ENCODE measurements around the gene LY86. TPM values are rescaled to one million over a fixed set of nuclear protein-coding genes. Genes with fewer than 3 reads are reported as not detected.

The LY86 gene
- total RNA-seq, 1 experiment from 2014 or later: not detected

DNA sequence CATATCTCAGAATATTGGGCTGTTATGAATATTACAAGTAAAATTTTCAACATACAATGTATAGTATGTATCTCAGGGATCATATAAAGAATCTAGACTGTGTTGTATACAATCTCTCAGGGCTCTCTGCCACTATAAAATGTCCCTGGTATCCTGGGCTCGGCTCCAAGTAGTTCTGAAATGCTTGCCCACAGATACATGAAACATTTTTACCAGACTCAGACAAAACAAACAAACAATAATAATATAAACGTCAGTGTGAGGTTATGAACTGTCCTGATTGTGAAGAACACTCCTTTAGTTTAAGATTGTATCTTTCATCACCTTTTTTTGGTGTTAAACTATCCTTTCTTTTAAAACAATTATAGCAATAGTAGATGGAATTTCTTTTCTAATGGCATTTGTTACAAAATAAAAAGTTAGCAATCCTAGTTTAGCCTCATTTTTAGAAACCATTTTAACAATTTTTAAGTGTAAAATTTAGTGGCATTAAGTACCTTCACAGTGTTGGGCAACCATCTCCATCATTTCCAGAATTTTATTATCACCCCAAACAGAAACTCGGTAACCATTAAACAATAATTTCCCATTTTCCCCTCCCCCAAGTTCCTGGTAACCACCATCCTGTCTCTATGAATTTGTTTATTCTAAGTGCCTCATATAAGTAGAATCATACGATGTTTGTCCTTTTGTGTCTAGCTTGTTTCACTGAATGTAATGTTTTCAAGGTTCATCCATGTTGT, 17.4 kb upstream of the LY86 start:
- no peak overlapping the region for H3K4me3 Mint-ChIP-seq (ENCODE audit: unreplicated experiment)
- peaks cover 9% of the 10 kb centered on the region for H3K9me3 Mint-ChIP-seq (ENCODE audit: unreplicated experiment)
- ChIA-PET CTCF (no interaction called here), POLR2A (no interaction called here)
- DNase-seq (ENCODE audit: unreplicated experiment): peak; percentile 38
- TF ChIP-seq, protein P1, sequence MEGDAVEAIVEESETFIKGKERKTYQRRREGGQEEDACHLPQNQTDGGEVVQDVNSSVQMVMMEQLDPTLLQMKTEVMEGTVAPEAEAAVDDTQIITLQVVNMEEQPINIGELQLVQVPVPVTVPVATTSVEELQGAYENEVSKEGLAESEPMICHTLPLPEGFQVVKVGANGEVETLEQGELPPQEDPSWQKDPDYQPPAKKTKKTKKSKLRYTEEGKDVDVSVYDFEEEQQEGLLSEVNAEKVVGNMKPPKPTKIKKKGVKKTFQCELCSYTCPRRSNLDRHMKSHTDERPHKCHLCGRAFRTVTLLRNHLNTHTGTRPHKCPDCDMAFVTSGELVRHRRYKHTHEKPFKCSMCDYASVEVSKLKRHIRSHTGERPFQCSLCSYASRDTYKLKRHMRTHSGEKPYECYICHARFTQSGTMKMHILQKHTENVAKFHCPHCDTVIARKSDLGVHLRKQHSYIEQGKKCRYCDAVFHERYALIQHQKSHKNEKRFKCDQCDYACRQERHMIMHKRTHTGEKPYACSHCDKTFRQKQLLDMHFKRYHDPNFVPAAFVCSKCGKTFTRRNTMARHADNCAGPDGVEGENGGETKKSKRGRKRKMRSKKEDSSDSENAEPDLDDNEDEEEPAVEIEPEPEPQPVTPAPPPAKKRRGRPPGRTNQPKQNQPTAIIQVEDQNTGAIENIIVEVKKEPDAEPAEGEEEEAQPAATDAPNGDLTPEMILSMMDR (IDR thresholded peaks at IDR 0.05; ENCODE audit: unreplicated experiment): no peak
- peaks cover 28% of the 10 kb centered on the region for H3K4me1 Mint-ChIP-seq (ENCODE audit: insufficient read depth, unreplicated experiment)
- no peaks in the 10 kb centered on the region for H3K27me3 Mint-ChIP-seq (ENCODE audit: insufficient read depth, unreplicated experiment)
- intact Hi-C loops (cut with micrococcal nuclease): no loop called here
- H3K36me3 Mint-ChIP-seq (ENCODE audit: insufficient read depth, unreplicated experiment): peaks cover 4% of the 10 kb centered on the region
- H3K27ac Mint-ChIP-seq (ENCODE audit: low read depth, unreplicated experiment): no peak overlapping the region
- no TSS peak for BruUV-seq (replicated peaks)

DNA sequence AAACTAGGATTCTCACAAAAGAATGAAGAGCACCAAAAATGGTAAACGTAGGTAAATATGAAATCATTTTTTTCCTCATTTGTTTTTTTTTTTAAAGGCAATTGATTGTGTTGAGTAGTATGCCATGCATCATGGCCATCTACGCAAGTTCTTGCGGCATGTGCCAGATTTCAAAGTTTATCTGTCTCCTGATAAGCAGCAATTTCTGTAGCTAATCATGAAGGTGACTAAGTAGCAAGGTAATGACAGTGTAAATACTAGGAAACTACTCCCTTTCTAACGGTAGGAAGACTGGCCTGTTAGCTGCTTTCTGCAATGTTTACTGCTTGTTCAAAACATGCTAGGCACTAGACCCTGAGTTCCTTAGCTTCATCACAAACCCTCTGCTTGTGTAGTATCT, 13.4 kb upstream of the LY86 start:
- peaks cover 9% of the 10 kb centered on the region for H3K9me3 Mint-ChIP-seq (ENCODE audit: unreplicated experiment)
- CTCF ChIA-PET: interaction anchor here (0.6 to 1.0 kb wide), 2 partner anchors 145 to 399 kb away, joined by 3 to 4 read pairs; no protein-coding TSS in a partner anchor
- no peak for DNase-seq (ENCODE audit: unreplicated experiment)
- H3K36me3 Mint-ChIP-seq (ENCODE audit: insufficient read depth, unreplicated experiment): peaks cover 3% of the 10 kb centered on the region
- H3K4me3 Mint-ChIP-seq (ENCODE audit: unreplicated experiment): no peak overlapping the region
- POLR2A ChIA-PET: interaction anchor here (0.7 kb wide), 1 partner anchor 1109 kb away, joined by 4 read pairs; no protein-coding TSS in a partner anchor
- TF ChIP-seq, protein P1 (IDR thresholded peaks at IDR 0.05; ENCODE audit: unreplicated experiment): no peak
- intact Hi-C loops (cut with micrococcal nuclease): no loop called here
- H3K4me1 Mint-ChIP-seq (ENCODE audit: insufficient read depth, unreplicated experiment): peaks cover 14% of the 10 kb centered on the region
- no peak overlapping the region for H3K27ac Mint-ChIP-seq (ENCODE audit: low read depth, unreplicated experiment)
- H3K27me3 Mint-ChIP-seq (ENCODE audit: insufficient read depth, unreplicated experiment): no peaks in the 10 kb centered on the region
- no TSS peak for BruUV-seq (replicated peaks)

DNA sequence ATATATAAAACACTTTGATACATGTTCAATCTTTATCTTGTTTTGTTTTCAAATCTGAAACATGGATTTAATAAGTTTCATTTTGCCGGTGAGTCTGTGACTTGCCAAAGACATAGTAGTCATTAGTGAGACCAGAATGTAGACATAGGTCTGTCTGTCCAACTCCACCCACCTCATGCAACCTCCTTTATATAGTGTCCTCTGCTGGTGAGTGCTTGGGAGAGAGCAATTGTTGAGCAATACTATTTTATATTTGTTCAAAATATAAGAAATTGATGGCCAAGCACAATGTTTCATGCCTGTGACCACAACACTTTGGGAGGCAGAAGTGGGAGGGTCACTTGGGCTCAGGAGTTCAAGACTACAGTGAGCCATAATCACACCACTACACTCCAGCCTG, 10.8 kb upstream of the LY86 start:
- intact Hi-C loops (cut with micrococcal nuclease): no loop called here
- Mint-ChIP-seq H3K27me3 (ENCODE audit: insufficient read depth, unreplicated experiment) (no peaks in the 10 kb centered on the region), H3K4me1 (ENCODE audit: insufficient read depth, unreplicated experiment) (no peaks in the 10 kb centered on the region), H3K27ac (ENCODE audit: low read depth, unreplicated experiment) (no peak overlapping the region), H3K9me3 (ENCODE audit: unreplicated experiment) (peaks cover 9% of the 10 kb centered on the region), H3K36me3 (ENCODE audit: insufficient read depth, unreplicated experiment) (no peaks in the 10 kb centered on the region), H3K4me3 (ENCODE audit: unreplicated experiment) (no peak overlapping the region)
- ChIA-PET CTCF (no interaction called here), POLR2A (no interaction called here)
- TF ChIP-seq, protein P1 (IDR thresholded peaks at IDR 0.05; ENCODE audit: unreplicated experiment): peak; percentile 8
- BruUV-seq (replicated peaks): no TSS peak
- DNase-seq (ENCODE audit: unreplicated experiment): peak; percentile 46

DNA sequence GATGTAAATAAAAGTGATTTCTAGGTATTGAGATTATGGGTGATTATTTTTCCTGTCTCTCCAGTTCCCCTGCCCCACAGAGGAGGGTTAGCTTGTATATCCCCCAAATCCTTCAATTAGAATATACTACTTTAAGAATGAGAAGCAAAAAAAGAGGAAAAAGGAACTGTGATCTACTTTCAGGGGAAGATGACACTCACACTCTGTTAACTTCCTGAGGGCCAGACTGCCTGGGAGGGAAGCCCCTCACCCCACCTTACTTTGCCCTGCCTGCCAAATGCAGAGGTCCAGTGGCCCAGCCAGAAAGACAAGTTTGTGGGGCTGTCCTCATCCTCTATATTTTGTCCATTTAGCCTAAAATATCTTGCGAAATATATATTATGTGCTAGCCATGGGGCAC, 9.2 kb upstream of the LY86 start:
- H3K36me3 Mint-ChIP-seq (ENCODE audit: insufficient read depth, unreplicated experiment): no peaks in the 10 kb centered on the region
- H3K4me3 Mint-ChIP-seq (ENCODE audit: unreplicated experiment): no peak overlapping the region
- DNase-seq (ENCODE audit: unreplicated experiment): no peak
- peaks cover 7% of the 10 kb centered on the region for H3K9me3 Mint-ChIP-seq (ENCODE audit: unreplicated experiment)
- H3K27ac Mint-ChIP-seq (ENCODE audit: low read depth, unreplicated experiment): no peak overlapping the region
- TF ChIP-seq, protein P1 (IDR thresholded peaks at IDR 0.05; ENCODE audit: unreplicated experiment): no peak
- no TSS peak for BruUV-seq (replicated peaks)
- ChIA-PET CTCF (interaction anchor here (0.7 kb wide), 2 partner anchors 32 to 523 kb away, joined by 3 read pairs; no protein-coding TSS in a partner anchor), POLR2A (interaction anchor here (0.6 kb wide), 1 partner anchor 114 kb away, joined by 4 read pairs; no protein-coding TSS in a partner anchor)
- intact Hi-C loops (cut with micrococcal nuclease): no loop called here
- no peaks in the 10 kb centered on the region for H3K27me3 Mint-ChIP-seq (ENCODE audit: insufficient read depth, unreplicated experiment)
- no peaks in the 10 kb centered on the region for H3K4me1 Mint-ChIP-seq (ENCODE audit: insufficient read depth, unreplicated experiment)
